Measurements from ENCODE around the gene MMP24. TPM values are rescaled to one million over a fixed set of nuclear protein-coding genes. Genes with fewer than 3 reads are reported as not detected.
A peak's percentile ranks its signal among the peaks of the same experiment; 100 is the strongest.
"Not testable (repeated sequence)": the region's sequence is repeated elsewhere in the genome, so short reads cannot be mapped to it uniquely, and the experiment has no call there.

Gene MMP24
- total and polyA plus RNA-seq, 2 experiments from 2014 or later = 0.69 to 1.2 TPM

GRCh38 chr20:35312318-35312717, 85.8 kb downstream of the MMP24 start:
- peak overlapping the region; percentile 52 for H3K27ac ChIP-seq
- DNase-seq (ENCODE audit: low spot score) = no peak
- no peaks in the 10 kb centered on the region for H4K20me1 ChIP-seq (ENCODE audit: insufficient read depth, poor library complexity, severe bottlenecking)
- H3K4me3 ChIP-seq = no peak overlapping the region
- peaks cover 9% of the 10 kb centered on the region for H3K4me1 ChIP-seq (ENCODE audit: insufficient read depth)
- H2AFZ ChIP-seq = no peak overlapping the region
- H3K79me2 ChIP-seq = no peaks in the 10 kb centered on the region
- no peaks in the 10 kb centered on the region for H3K27me3 ChIP-seq
- H3K9me3 ChIP-seq (ENCODE audit: low read depth) = no peaks in the 10 kb centered on the region
- no peaks in the 10 kb centered on the region for H3K36me3 ChIP-seq (replicated peaks; ENCODE audit: insufficient read depth, low read depth)
- no peaks in the 10 kb centered on the region for H3K9me2 ChIP-seq (replicated peaks; ENCODE audit: insufficient read depth)
- WGBS (ENCODE audit: low lambda C conversion rate, missing lambda C conversion rate) = 76% methylated on average over 1 of the region's 1 CpG
- no peak overlapping the region for H3K4me2 ChIP-seq
- no peak for TF ChIP-seq EZH2 (IDR thresholded peaks at IDR 0.05; ENCODE audit: borderline replicate concordance)
- no peak for TF ChIP-seq EZH2phosphoT487 (IDR thresholded peaks at IDR 0.05; ENCODE audit: low read depth, severe bottlenecking, unreplicated experiment)
- TF ChIP-seq CTCF (IDR thresholded peaks at IDR 0.05; ENCODE audit: poor library complexity) = no peak

GRCh38 chr20:35314816-35315631, 88.5 kb downstream of the MMP24 start:
- H3K27me3 ChIP-seq = no peaks in the 10 kb centered on the region
- H3K9me2 ChIP-seq (replicated peaks; ENCODE audit: insufficient read depth) = no peaks in the 10 kb centered on the region
- no peak for DNase-seq (ENCODE audit: low spot score)
- no peak overlapping the region for H3K4me2 ChIP-seq
- peaks cover 27% of the 10 kb centered on the region for H3K4me1 ChIP-seq (ENCODE audit: insufficient read depth)
- TF ChIP-seq EZH2phosphoT487 (IDR thresholded peaks at IDR 0.05; ENCODE audit: low read depth, severe bottlenecking, unreplicated experiment) = no peak
- TF ChIP-seq CTCF (IDR thresholded peaks at IDR 0.05; ENCODE audit: poor library complexity) = no peak
- no peak overlapping the region for H2AFZ ChIP-seq
- peak overlapping the region; percentile 65 for H3K27ac ChIP-seq
- H3K79me2 ChIP-seq = no peaks in the 10 kb centered on the region
- no peaks in the 10 kb centered on the region for H4K20me1 ChIP-seq (ENCODE audit: insufficient read depth, poor library complexity, severe bottlenecking)
- 70% methylated on average over 3 of the region's 3 CpGs for WGBS (ENCODE audit: low lambda C conversion rate, missing lambda C conversion rate)
- no peaks in the 10 kb centered on the region for H3K9me3 ChIP-seq (ENCODE audit: low read depth)
- H3K36me3 ChIP-seq (replicated peaks; ENCODE audit: insufficient read depth, low read depth) = no peaks in the 10 kb centered on the region
- no peak overlapping the region for H3K4me3 ChIP-seq

GRCh38 chr20:35315632-35316020, 89.1 kb downstream of the MMP24 start:
- H3K27ac ChIP-seq = not testable (repeated sequence)
- H3K4me1 ChIP-seq (ENCODE audit: insufficient read depth) = peaks cover 33% of the 10 kb centered on the region

GRCh38 chr20:35316086-35316485, 89.6 kb downstream of the MMP24 start:
- no peak for DNase-seq (ENCODE audit: low spot score)
- peak overlapping the region; percentile 2 for H3K27ac ChIP-seq
- H3K4me2 ChIP-seq = no peak overlapping the region
- H3K9me3 ChIP-seq (ENCODE audit: low read depth) = no peaks in the 10 kb centered on the region
- no peak overlapping the region for H3K4me3 ChIP-seq
- no peaks in the 10 kb centered on the region for H3K79me2 ChIP-seq
- no peak overlapping the region for H2AFZ ChIP-seq
- no peaks in the 10 kb centered on the region for H3K27me3 ChIP-seq
- no peaks in the 10 kb centered on the region for H3K36me3 ChIP-seq (replicated peaks; ENCODE audit: insufficient read depth, low read depth)
- 89% methylated on average over 2 of the region's 2 CpGs for WGBS (ENCODE audit: low lambda C conversion rate, missing lambda C conversion rate)
- H3K4me1 ChIP-seq (ENCODE audit: insufficient read depth) = peaks cover 37% of the 10 kb centered on the region
- TF ChIP-seq CTCF (IDR thresholded peaks at IDR 0.05; ENCODE audit: poor library complexity) (no peak), EZH2phosphoT487 (IDR thresholded peaks at IDR 0.05; ENCODE audit: low read depth, severe bottlenecking, unreplicated experiment) (no peak), EZH2 (IDR thresholded peaks at IDR 0.05; ENCODE audit: borderline replicate concordance) (no peak)
- no peaks in the 10 kb centered on the region for H3K9me2 ChIP-seq (replicated peaks; ENCODE audit: insufficient read depth)
- H4K20me1 ChIP-seq (ENCODE audit: insufficient read depth, poor library complexity, severe bottlenecking) = no peaks in the 10 kb centered on the region

More at GRCh38 chr20:35315632-35316020, 89.1 kb downstream of the MMP24 start:
- H3K9me3 ChIP-seq (ENCODE audit: low read depth); H4K20me1 ChIP-seq (ENCODE audit: insufficient read depth, poor library complexity, severe bottlenecking); H3K27me3 ChIP-seq; H3K9me2 ChIP-seq (replicated peaks; ENCODE audit: insufficient read depth); H3K36me3 ChIP-seq (replicated peaks; ENCODE audit: insufficient read depth, low read depth); DNase-seq (ENCODE audit: low spot score); H3K4me3 ChIP-seq; H3K79me2 ChIP-seq; H2AFZ ChIP-seq; H3K4me2 ChIP-seq: not testable (repeated sequence)
- WGBS (ENCODE audit: low lambda C conversion rate, missing lambda C conversion rate) = 98% methylated on average over 7 of the region's 7 CpGs
